HCT116 (cell line): ENCODE measurements around the gene FOXP1. TPM values are rescaled to one million over a fixed set of nuclear protein-coding genes. Genes with fewer than 3 reads are reported as not detected.

Source experiments
- ATAC-seq: fragments of 200-7000 bp; cut with Tn5 transposase; 2 replicates; pipeline ENCODE4 v1.9.1; 2020; ENCODE audit warnings: mild to moderate bottlenecking, moderate library complexity
- BruUV-seq: library from RNA; stranded (reverse); fragments of 400-500 nt; replicated peaks from 2 replicates; lab custom pipeline; 2021; lab: Mats Ljungman, UMichigan
- CTCF ChIA-PET: fragments of 300-600 bp; sonication (Branson Sonifier 250); formaldehyde crosslinking; loops from one replicate; lab custom pipeline; 2021; ENCODE audit warnings: antibody characterized with exemption; lab: Charles Lee
- POLR2A ChIA-PET: fragments of 300-600, 350-600 bp; sonication (Branson Sonifier 250); formaldehyde crosslinking; loops from one replicate; lab custom pipeline; 2021; ENCODE audit warnings: antibody characterized with exemption; lab: Charles Lee
- RAD21 ChIA-PET, 2 experiments: fragments of 300-600 bp; sonication (Branson Sonifier 250); formaldehyde crosslinking; loops; one replicate each; lab custom pipeline; 2023; ENCODE audit warnings: low total read pairs in 2 of 2; ENCODE audit not compliant: uncharacterized antibody in 2 of 2, unreplicated experiment in 2 of 2, low non-redundant PET in 1 of 2; lab: Charles Lee
- DNase-seq: peaks from one replicate; pipeline ENCODE4 v3.0.0-alpha.2; 2010; ENCODE audit warnings: low read depth, low spot score
- H2AFZ ChIP-seq: fragments of 200-600 bp; shearing (Covaris generic), sonication (generic); 2 replicates; pipeline ENCODE4 v1.6.1; 2017; ENCODE audit warnings: low read depth, mixed run types, mixed read lengths, antibody characterized with exemption, low read length; ENCODE audit not compliant: poor library complexity, severe bottlenecking
- H3K27ac ChIP-seq: 2 replicates; pipeline ENCODE4 v1.5.1; 2012; ENCODE audit warnings: low read depth, low read length
- H3K27me3 ChIP-seq: fragments of 200-600 bp; sonication (generic); 2 replicates; pipeline ENCODE4 v1.6.1; 2016; ENCODE audit warnings: mixed run types, low read length, mixed read lengths; ENCODE audit not compliant: insufficient read depth
- H3K36me3 ChIP-seq, 2 experiments: fragments of 200-500 bp in 1 of 2; fragments of 200-600 bp in 1 of 2; sonication (Bioruptor generic) in 1 of 2; sonication (generic) in 1 of 2; 2 replicates each; pipeline versions ENCODE4 v1.5.1 to v1.6.1; 2014 to 2016; ENCODE audit warnings: low read length in 2 of 2, inconsistent platforms in 1 of 2, mixed read lengths in 1 of 2, mixed run types in 1 of 2; ENCODE audit not compliant: insufficient read depth in 2 of 2, control insufficient read depth in 1 of 2
- H3K4me1 ChIP-seq, 2 experiments: fragments of 200-600 bp in 1 of 2; sonication (generic) in 1 of 2; 2 replicates each; pipeline versions ENCODE4 v1.5.1 to v1.6.1; 2012 to 2017; ENCODE audit warnings: low read length in 2 of 2, inconsistent platforms in 1 of 2, mild to moderate bottlenecking in 1 of 2, mixed read lengths in 1 of 2, mixed run types in 1 of 2, moderate library complexity in 1 of 2; ENCODE audit not compliant: insufficient read depth in 2 of 2, control insufficient read depth in 1 of 2
- H3K4me2 ChIP-seq: fragments of 200-600 bp; sonication (generic); 2 replicates; pipeline ENCODE4 v1.6.1; 2017; ENCODE audit warnings: mixed run types, low read length, mixed read lengths
- H3K4me3 ChIP-seq, 2 experiments: fragments of 200-600 bp in 1 of 2; sonication (generic) in 1 of 2; replicated peaks in 1 of 2; 2 replicates each; pipeline ENCODE4 v1.5.1; 2011 to 2016; ENCODE audit warnings: low read length in 2 of 2, control low read depth in 1 of 2, low read depth in 1 of 2, mild to moderate bottlenecking in 1 of 2, mixed read lengths in 1 of 2, mixed run types in 1 of 2
- H3K79me2 ChIP-seq: fragments of 200-600 bp; sonication (generic); 2 replicates; pipeline ENCODE4 v1.6.1; 2017; ENCODE audit warnings: mild to moderate bottlenecking, mixed run types, low read length, moderate library complexity, mixed read lengths; ENCODE audit not compliant: insufficient read depth
- H3K9ac ChIP-seq: fragments of 200-600 bp; sonication (generic); 2 replicates; pipeline ENCODE4 v1.6.1; 2016; ENCODE audit warnings: low read length, mixed read lengths
- H3K9me2 ChIP-seq: fragments of 200-600 bp; sonication (generic), shearing (Covaris generic); 2 replicates; pipeline ENCODE4 v1.6.1; 2017; ENCODE audit warnings: mixed run types, mild to moderate bottlenecking, moderate library complexity; ENCODE audit not compliant: insufficient read depth
- H3K9me3 ChIP-seq, 2 experiments: fragments of 200-500 bp in 1 of 2; fragments of 200-600 bp in 1 of 2; sonication (Bioruptor generic) in 1 of 2; sonication (generic) in 1 of 2; 2 replicates each; pipeline ENCODE4 v1.6.1; 2014 to 2017; ENCODE audit warnings: low read length in 2 of 2, mixed read lengths in 2 of 2, inconsistent platforms in 1 of 2, low read depth in 1 of 2, mild to moderate bottlenecking in 1 of 2, mixed run types in 1 of 2, moderate library complexity in 1 of 2; ENCODE audit not compliant: control insufficient read depth in 1 of 2, insufficient read depth in 1 of 2
- H4K20me1 ChIP-seq: fragments of 200-600 bp; sonication (generic), shearing (Covaris generic); 2 replicates; pipeline ENCODE4 v1.6.1; 2017; ENCODE audit warnings: mixed run types, mild to moderate bottlenecking, moderate library complexity; ENCODE audit not compliant: insufficient read depth
- ATF3 ChIP-seq: IDR thresholded peaks from 2 replicates; pipeline ENCODE4 v1.6.1; 2012
- EGR1 ChIP-seq: IDR thresholded peaks from 2 replicates; pipeline ENCODE4 v1.6.1; 2012; ENCODE audit warnings: low read depth
- EZH2 ChIP-seq: fragments of 200-600 bp; sonication (generic); IDR thresholded peaks from 2 replicates; pipeline ENCODE4 v1.6.1; 2017; ENCODE audit warnings: antibody characterized with exemption, mixed run types
- EZH2phosphoT487 ChIP-seq: fragments of 200-600 bp; IDR thresholded peaks from 2 replicates; pipeline ENCODE4 v1.6.1; 2018; ENCODE audit warnings: antibody characterized with exemption, borderline replicate concordance
- FOSL1 ChIP-seq: IDR thresholded peaks from 2 replicates; pipeline ENCODE4 v1.6.1; 2012; ENCODE audit warnings: low read depth
- JUND ChIP-seq: IDR thresholded peaks from 2 replicates; pipeline ENCODE4 v1.6.1; 2012
- RAD21 ChIP-seq: IDR thresholded peaks from 2 replicates; pipeline ENCODE4 v1.6.1; 2012; ENCODE audit warnings: low read depth, mild to moderate bottlenecking
- SIN3A ChIP-seq: IDR thresholded peaks from 2 replicates; pipeline ENCODE4 v1.6.1; 2012; ENCODE audit warnings: low read depth
- SP1 ChIP-seq: IDR thresholded peaks from 2 replicates; pipeline ENCODE4 v1.6.1; 2012; ENCODE audit warnings: low read depth
- intact Hi-C: fragments of 100-400 bp; cut with micrococcal nuclease; formaldehyde crosslinking; loops from 2 replicates; pipeline ENCODE4 v1.10.0; 2022
- total RNA-seq: library from RNA; stranded (reverse); gene quantifications from one replicate; pipeline ENCODE4 v1.2.1, GENCODE V29; 2021; ENCODE audit not compliant: unreplicated experiment
- TF ChIP-seq, protein P1 (sequence below), 3 experiments: fragments of 200-600 bp in 1 of 3; sonication (generic) in 1 of 3; IDR thresholded peaks in 2 of 3; conservative IDR thresholded peaks in 1 of 3; 2 replicates each; pipeline ENCODE4 v1.5.1; 2012 to 2017; ENCODE audit warnings: low read depth in 2 of 3, low read length in 2 of 3, antibody characterized with exemption in 1 of 3, borderline replicate concordance in 1 of 3, control low read depth in 1 of 3, mild to moderate bottlenecking in 1 of 3, mixed read lengths in 1 of 3, mixed run types in 1 of 3, moderate library complexity in 1 of 3; ENCODE audit not compliant: insufficient read depth in 1 of 3

Gene FOXP1
- total RNA-seq, 1 experiment from 2014 or later, result 11.4 TPM

DNA sequence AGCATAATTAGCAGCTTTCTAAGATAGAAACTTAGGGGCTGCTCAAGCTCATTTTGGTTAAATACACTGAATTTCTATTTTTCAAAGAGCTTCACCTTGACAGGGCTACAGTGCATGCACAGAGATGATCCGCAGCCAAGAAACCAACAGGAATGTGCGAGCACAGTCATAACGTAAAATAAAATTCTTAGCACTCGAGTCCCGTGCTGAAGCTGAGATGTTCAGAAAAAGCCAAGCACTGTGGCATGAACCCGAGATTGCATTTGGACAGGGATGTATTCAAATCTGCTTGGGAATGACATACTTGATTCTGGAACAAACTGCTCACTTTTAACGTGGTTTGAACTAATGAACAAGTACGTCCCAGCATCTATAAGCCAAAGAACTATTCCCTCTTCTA, 340.3 kb downstream of the FOXP1 start:
- Histone ChIP-seq H3K9me3 (no peaks in the 10 kb centered on the region), H3K4me3 (no peak overlapping the region), H3K79me2 (no peaks in the 10 kb centered on the region), H3K4me1 (no peaks in the 10 kb centered on the region), H3K27me3 (peaks cover 2% of the 10 kb centered on the region; the same call in 1 of the 2 replicates), H3K9me2 (no peaks in the 10 kb centered on the region), H3K9ac (no peak overlapping the region), H3K27ac (no peak overlapping the region), H3K4me2 (no peak overlapping the region), H4K20me1 (no peaks in the 10 kb centered on the region; the same call in 1 of the 2 replicates), H2AFZ (no peak overlapping the region), H3K36me3 (no peaks in the 10 kb centered on the region)
- TF ChIP-seq ATF3 (no peak), SP1 (no peak), EGR1 (no peak), EZH2phosphoT487 (no peak), SIN3A (no peak), JUND (no peak), RAD21 (no peak), FOSL1 (no peak), EZH2 (no peak)
- TF ChIP-seq, protein P1, sequence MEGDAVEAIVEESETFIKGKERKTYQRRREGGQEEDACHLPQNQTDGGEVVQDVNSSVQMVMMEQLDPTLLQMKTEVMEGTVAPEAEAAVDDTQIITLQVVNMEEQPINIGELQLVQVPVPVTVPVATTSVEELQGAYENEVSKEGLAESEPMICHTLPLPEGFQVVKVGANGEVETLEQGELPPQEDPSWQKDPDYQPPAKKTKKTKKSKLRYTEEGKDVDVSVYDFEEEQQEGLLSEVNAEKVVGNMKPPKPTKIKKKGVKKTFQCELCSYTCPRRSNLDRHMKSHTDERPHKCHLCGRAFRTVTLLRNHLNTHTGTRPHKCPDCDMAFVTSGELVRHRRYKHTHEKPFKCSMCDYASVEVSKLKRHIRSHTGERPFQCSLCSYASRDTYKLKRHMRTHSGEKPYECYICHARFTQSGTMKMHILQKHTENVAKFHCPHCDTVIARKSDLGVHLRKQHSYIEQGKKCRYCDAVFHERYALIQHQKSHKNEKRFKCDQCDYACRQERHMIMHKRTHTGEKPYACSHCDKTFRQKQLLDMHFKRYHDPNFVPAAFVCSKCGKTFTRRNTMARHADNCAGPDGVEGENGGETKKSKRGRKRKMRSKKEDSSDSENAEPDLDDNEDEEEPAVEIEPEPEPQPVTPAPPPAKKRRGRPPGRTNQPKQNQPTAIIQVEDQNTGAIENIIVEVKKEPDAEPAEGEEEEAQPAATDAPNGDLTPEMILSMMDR (IDR thresholded peaks at IDR 0.05 in 2 of 3, conservative IDR thresholded peaks at IDR 0.05 in 1 of 3; ENCODE audit: borderline replicate concordance in 1 of 3, insufficient read depth in 1 of 3, low read depth in 2 of 3, low read length in 2 of 3), result no peak
- BruUV-seq, result no TSS peak
- RAD21 ChIA-PET, result no interaction called here
- DNase-seq (no peak), ATAC-seq (no peak)
- intact Hi-C loops, result no loop called here
- POLR2A ChIA-PET, result no interaction called here
- CTCF ChIA-PET, result no interaction called here
